ACC112 (cell line): ENCODE measurements around the gene IFIT2.
"Not testable (repeated sequence)": the region's sequence is repeated elsewhere in the genome, so short reads cannot be mapped to it uniquely, and the experiment has no call there.

Source experiments
- H2AFZ ChIP-seq: fragments of 200-600 bp; sonication (generic); one replicate; pipeline ENCODE4 v1.6.0; 2017; ENCODE audit warnings: antibody characterized with exemption, low read length; ENCODE audit not compliant: unreplicated experiment
- H3K27ac ChIP-seq: fragments of 200-600 bp; sonication (generic); 2 replicates; pipeline ENCODE4 v1.5.1; 2014; ENCODE audit warnings: low read depth, mild to moderate bottlenecking, antibody characterized with exemption, low read length, moderate library complexity
- H3K27me3 ChIP-seq: fragments of 200-600 bp; sonication (generic); 2 replicates; pipeline ENCODE4 v1.6.1; 2014; ENCODE audit warnings: mild to moderate bottlenecking, antibody characterized with exemption, low read length, moderate library complexity, mixed read lengths; ENCODE audit not compliant: insufficient read depth
- H3K36me3 ChIP-seq: fragments of 200-600 bp; sonication (generic); 2 replicates; pipeline ENCODE4 v1.6.1; 2016; ENCODE audit warnings: mild to moderate bottlenecking, antibody characterized with exemption, low read length, moderate library complexity, mixed read lengths; ENCODE audit not compliant: insufficient read depth
- H3K4me1 ChIP-seq: fragments of 200-600 bp; sonication (generic); one replicate; pipeline ENCODE4 v1.6.1; 2016; ENCODE audit warnings: low read length, mixed read lengths; ENCODE audit not compliant: insufficient read depth, unreplicated experiment, control insufficient read depth
- H3K4me3 ChIP-seq: fragments of 200-600 bp; sonication (generic); 2 replicates; pipeline ENCODE4 v1.5.1; 2014; ENCODE audit warnings: mild to moderate bottlenecking, low read depth, low read length
- H3K79me2 ChIP-seq: fragments of 200-600 bp; sonication (generic); one replicate; pipeline ENCODE4 v1.6.0; 2016; ENCODE audit warnings: low read length; ENCODE audit not compliant: control insufficient read depth, unreplicated experiment, insufficient read depth

Gene IFIT2

GRCh38 chr10:89279421-89279869 lies 22.4 kb upstream of the IFIT2 start:
- Histone ChIP-seq H3K36me3 (no peaks in the 10 kb centered on the region), H3K27me3 (no peaks in the 10 kb centered on the region), H3K4me3 (peak overlapping the region; percentile 14; the same call in 1 of the 2 replicates), H2AFZ (no peak overlapping the region), H3K27ac (peak overlapping the region; percentile 96), H3K4me1 (peaks cover 88% of the 10 kb centered on the region), H3K79me2 (no peaks in the 10 kb centered on the region)

- Histone ChIP-seq H3K79me2 (no peaks in the 10 kb centered on the region), H3K4me1 (peaks cover 82% of the 10 kb centered on the region), H3K27ac (peak overlapping the region; percentile 62; the same call in 1 of the 2 replicates), H3K27me3 (no peaks in the 10 kb centered on the region), H3K36me3 (no peaks in the 10 kb centered on the region), H2AFZ (no peak overlapping the region), H3K4me3 (no peak overlapping the region)
Measured at GRCh38 chr10:89280508-89280907, 21.3 kb upstream of the IFIT2 start.

GRCh38 chr10:89281606-89282395 lies 20.0 kb upstream of the IFIT2 start:
- H3K27ac ChIP-seq = peak overlapping the region; percentile 62
- H3K4me3 ChIP-seq = peak overlapping the region; percentile 27; the same call in 1 of the 2 replicates
- peaks cover 73% of the 10 kb centered on the region for H3K4me1 ChIP-seq
- H3K79me2 ChIP-seq = no peaks in the 10 kb centered on the region
- no peaks in the 10 kb centered on the region for H3K36me3 ChIP-seq
- peak overlapping the region; percentile 5 for H2AFZ ChIP-seq
- no peaks in the 10 kb centered on the region for H3K27me3 ChIP-seq

GRCh38 chr10:89283025-89283935 lies 18.6 kb upstream of the IFIT2 start:
- Histone ChIP-seq H2AFZ (peak overlapping the region; percentile 87), H3K27ac (peak overlapping the region; percentile 62), H3K4me3 (peak overlapping the region; percentile 34), H3K4me1 (peaks cover 60% of the 10 kb centered on the region), H3K36me3 (no peaks in the 10 kb centered on the region), H3K27me3 (no peaks in the 10 kb centered on the region), H3K79me2 (no peaks in the 10 kb centered on the region)

GRCh38 chr10:89283936-89284475 lies 17.8 kb upstream of the IFIT2 start:
- Histone ChIP-seq H3K4me1 (peaks cover 54% of the 10 kb centered on the region), H3K4me3 (peak overlapping the region; percentile 34), H2AFZ (peak overlapping the region; percentile 87), H3K79me2 (no peaks in the 10 kb centered on the region), H3K27me3 (no peaks in the 10 kb centered on the region), H3K36me3 (no peaks in the 10 kb centered on the region), H3K27ac (peak overlapping the region; percentile 62)

GRCh38 chr10:89284711-89285110 lies 17.1 kb upstream of the IFIT2 start:
- Histone ChIP-seq H3K27ac (peak overlapping the region; percentile 62), H3K4me1 (peaks cover 47% of the 10 kb centered on the region)
- H3K27me3 ChIP-seq, H3K36me3 ChIP-seq, H2AFZ ChIP-seq, H3K79me2 ChIP-seq, H3K4me3 ChIP-seq: not testable (repeated sequence)

GRCh38 chr10:89285303-89285702 lies 16.5 kb upstream of the IFIT2 start:
- not testable (repeated sequence) for H3K27me3 ChIP-seq, H2AFZ ChIP-seq, H3K27ac ChIP-seq, H3K79me2 ChIP-seq, H3K36me3 ChIP-seq, H3K4me3 ChIP-seq
- H3K4me1 ChIP-seq = peaks cover 42% of the 10 kb centered on the region

- peaks cover 27% of the 10 kb centered on the region for H3K4me1 ChIP-seq
- no peaks in the 10 kb centered on the region for H3K27me3 ChIP-seq
- H2AFZ ChIP-seq = no peak overlapping the region
- H3K79me2 ChIP-seq = no peaks in the 10 kb centered on the region
- no peak overlapping the region for H3K4me3 ChIP-seq
- H3K36me3 ChIP-seq = no peaks in the 10 kb centered on the region; the same call in 1 of the 2 replicates
- peak overlapping the region; percentile 76 for H3K27ac ChIP-seq
Measured at GRCh38 chr10:89294721-89295239, 7.1 kb upstream of the IFIT2 start.

GRCh38 chr10:89295597-89295996 lies 6.2 kb upstream of the IFIT2 start:
- Histone ChIP-seq H3K4me3 (peak overlapping the region; percentile 13; the same call in 1 of the 2 replicates), H3K79me2 (no peaks in the 10 kb centered on the region), H3K27ac (peak overlapping the region; percentile 76), H3K36me3 (no peaks in the 10 kb centered on the region; the same call in 1 of the 2 replicates), H3K4me1 (peaks cover 27% of the 10 kb centered on the region), H3K27me3 (no peaks in the 10 kb centered on the region), H2AFZ (peak overlapping the region; percentile 59)

GRCh38 chr10:89296220-89296648 lies 5.6 kb upstream of the IFIT2 start:
- no peak overlapping the region for H2AFZ ChIP-seq
- 0 out of 2 replicates have a peak overlapping the region, but pooled peaks have one; percentile 13 for H3K4me3 ChIP-seq
- H3K79me2 ChIP-seq = no peaks in the 10 kb centered on the region
- H3K36me3 ChIP-seq = no peaks in the 10 kb centered on the region; the same call in 1 of the 2 replicates
- H3K27me3 ChIP-seq = no peaks in the 10 kb centered on the region
- H3K27ac ChIP-seq = peak overlapping the region; percentile 76
- H3K4me1 ChIP-seq = peaks cover 32% of the 10 kb centered on the region
